Ishikawa (cell line): ENCODE data around the gene EMILIN2.

ENCODE experiments used
- CREB1 ChIP-seq: IDR thresholded peaks from 2 replicates; pipeline ENCODE4 v1.6.1; 2012; ENCODE audit warnings: low read depth
- EGR1 ChIP-seq: IDR thresholded peaks from 2 replicates; pipeline ENCODE4 v1.6.1; 2012
- EP300 ChIP-seq: IDR thresholded peaks from 2 replicates; pipeline ENCODE4 v1.6.1; 2012; ENCODE audit warnings: borderline replicate concordance
- MAX ChIP-seq: IDR thresholded peaks from 2 replicates; pipeline ENCODE4 v1.6.1; 2012
- NFIC ChIP-seq: IDR thresholded peaks from 2 replicates; pipeline ENCODE4 v1.6.1; 2012
- RAD21 ChIP-seq: IDR thresholded peaks from 2 replicates; pipeline ENCODE4 v1.6.1; 2012; ENCODE audit warnings: low read depth
- REST ChIP-seq: IDR thresholded peaks from 2 replicates; pipeline ENCODE4 v1.6.1; 2012; ENCODE audit warnings: low read depth, mild to moderate bottlenecking
- TEAD4 ChIP-seq: IDR thresholded peaks from 2 replicates; pipeline ENCODE4 v1.6.1; 2012
- ZBTB7A ChIP-seq: IDR thresholded peaks from 2 replicates; pipeline ENCODE4 v1.6.1; 2012; ENCODE audit warnings: low read depth

- no peak for TF ChIP-seq CREB1
- TF ChIP-seq EGR1 = no peak
- TF ChIP-seq REST = no peak
- TF ChIP-seq ZBTB7A = no peak
- TF ChIP-seq RAD21 = no peak
- no peak for TF ChIP-seq NFIC
- TF ChIP-seq EP300 = no peak
- no peak for TF ChIP-seq MAX
- no peak for TF ChIP-seq TEAD4
These were observed 61.5 kb downstream of the EMILIN2 start for GRCh38 chr18:2908166-2908945.
